Pancreas (tissue), 10 donors: ENCODE measurements around the gene NDST4. TPM values are rescaled to one million over a fixed set of nuclear protein-coding genes. Genes with fewer than 3 reads are reported as not detected.
"Not testable (repeated sequence)": the region's sequence is repeated elsewhere in the genome, so short reads cannot be mapped to it uniquely, and the experiment has no call there.

Source experiments
- ATAC-seq, 4 donors: fragments of 200-7000 bp; cut with Tn5 transposase; one replicate each; pipeline versions ENCODE4 v1.8.0 to v1.9.1; 2020; ENCODE audit warnings: mild to moderate bottlenecking in 4 of 4, moderate library complexity in 4 of 4
- DNase-seq, 6 donors: peaks; one replicate each; pipeline ENCODE4 v3.0.0-alpha.2; 2020
- FAIRE-seq: peaks from 2 replicates; lab custom pipeline; 2012; peaks lifted over from hg19 to GRCh38; lab: Jason Lieb, UNC
- H3K27ac ChIP-seq, 4 donors: fragments of 200-600 bp; sonication (generic); 1 replicate in 3 of 4; 2 replicates in 1 of 4; pipeline versions ENCODE4 v1.5.0 to v1.8.0; 2020
- H3K27me3 ChIP-seq, 4 donors: fragments of 200-600 bp; one replicate each; pipeline ENCODE4 v1.8.0; 2021
- H3K36me3 ChIP-seq, 3 donors: fragments of 200-600 bp; sonication (generic) in 1 of 3; one replicate each; pipeline versions ENCODE4 v1.5.0 to v1.8.0; 2020 to 2021
- H3K4me1 ChIP-seq, 3 donors: fragments of 200-600 bp; one replicate each; pipeline ENCODE4 v1.8.0; 2021
- H3K4me3 ChIP-seq, 4 donors: fragments of 200-600 bp; sonication (generic) in 2 of 4; one replicate each; pipeline versions ENCODE4 v1.5.0 to v1.8.0; 2020 to 2021
- H3K9me3 ChIP-seq, 4 donors: fragments of 200-600 bp; one replicate each; pipeline ENCODE4 v1.8.0; 2021
- WGBS, 2 donors: extraction: QIAGEN DNeasy Blood & Tissue Kit; methylation state at CpG; one replicate each; pipeline ENCODE4 v1.1.7; 2013; 5-methylcytosine and 5-hydroxymethylcytosine counted together
- intact Hi-C, 3 donors: fragments of 100-400 bp; cut with DNase I; formaldehyde crosslinking; loops; one replicate each; pipeline versions ENCODE4 v1.11.1 to v1.14.2; 2022
- polyA plus RNA-seq, 2 donors: library from polyadenylated mRNA; stranded (reverse); fragments of 200-250 nt; gene quantifications; one replicate each; pipeline ENCODE4 v1.2.3, GENCODE V29; 2013
- total RNA-seq, 6 donors: library from RNA; stranded (reverse); fragmentation: NEBNext Ultra II Directional in 4 of 6; extraction: Animal tissue kit (Norgen Biotek cat#: 25700) in 4 of 6; gene quantifications; one replicate each; pipeline versions ENCODE4 v1.2.1 to v1.2.4, GENCODE V29; 2021 to 2023
- TF ChIP-seq, protein P1 (sequence below), 4 donors: fragments of 200-600 bp; sonication (generic) in 3 of 4; IDR thresholded peaks; one replicate each; pipeline versions ENCODE4 v1.5.0 to v1.8.0; 2021; ENCODE audit warnings: antibody characterized with exemption in 4 of 4
- donor health status: healthy with polysubstance abuse.
- donor health status: DM: no; HTN: no; CAD: no; lungs with moderate emphysema.
- donor health status: DM: no; HTN: no; CAD: no.
- donor health status: control.
- donor health status: control.
- donor health status: Bipolar disorder and iron deficiency.
- donor health status: DM: yes; HTN: yes; CAD: no.
- donor health status: DM: no; HTN: no; CAD: no.
- donor health status: DM: no; HTN: no; CAD: no.
- donor health status: DM: yes; HTN: yes; CAD: no.

NDST4 gene
- total and polyA plus RNA-seq, 8 donors = not detected

DNA sequence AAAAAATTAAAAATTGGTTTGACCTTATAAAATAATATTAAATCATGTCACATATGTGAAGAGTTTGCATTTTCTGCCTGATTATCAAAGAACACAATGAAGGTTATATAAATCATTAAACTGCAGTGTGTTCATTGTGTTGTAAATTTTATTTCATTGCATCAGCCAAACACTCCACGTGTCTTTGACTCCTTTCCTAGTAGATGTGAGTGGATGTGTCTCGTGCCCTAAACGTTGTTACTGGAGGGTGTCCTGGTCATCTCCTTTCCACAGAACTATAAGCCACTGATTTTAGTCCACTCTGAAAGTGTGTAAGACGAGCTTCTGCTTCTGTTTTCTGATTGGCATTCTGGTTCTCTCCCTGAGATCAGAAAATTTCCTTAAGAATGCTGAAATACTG is 127.3 kb downstream of the NDST4 start:
- Histone ChIP-seq H3K9me3 (no peaks in the 10 kb centered on the region), H3K36me3 (no peaks in the 10 kb centered on the region), H3K27ac (no peak overlapping the region), H3K27me3 (no peaks in the 10 kb centered on the region), H3K4me1 (no peaks in the 10 kb centered on the region), H3K4me3 (no peak overlapping the region)
- ATAC-seq = no peak
- intact Hi-C loops = no loop called here
- TF ChIP-seq, protein P1, sequence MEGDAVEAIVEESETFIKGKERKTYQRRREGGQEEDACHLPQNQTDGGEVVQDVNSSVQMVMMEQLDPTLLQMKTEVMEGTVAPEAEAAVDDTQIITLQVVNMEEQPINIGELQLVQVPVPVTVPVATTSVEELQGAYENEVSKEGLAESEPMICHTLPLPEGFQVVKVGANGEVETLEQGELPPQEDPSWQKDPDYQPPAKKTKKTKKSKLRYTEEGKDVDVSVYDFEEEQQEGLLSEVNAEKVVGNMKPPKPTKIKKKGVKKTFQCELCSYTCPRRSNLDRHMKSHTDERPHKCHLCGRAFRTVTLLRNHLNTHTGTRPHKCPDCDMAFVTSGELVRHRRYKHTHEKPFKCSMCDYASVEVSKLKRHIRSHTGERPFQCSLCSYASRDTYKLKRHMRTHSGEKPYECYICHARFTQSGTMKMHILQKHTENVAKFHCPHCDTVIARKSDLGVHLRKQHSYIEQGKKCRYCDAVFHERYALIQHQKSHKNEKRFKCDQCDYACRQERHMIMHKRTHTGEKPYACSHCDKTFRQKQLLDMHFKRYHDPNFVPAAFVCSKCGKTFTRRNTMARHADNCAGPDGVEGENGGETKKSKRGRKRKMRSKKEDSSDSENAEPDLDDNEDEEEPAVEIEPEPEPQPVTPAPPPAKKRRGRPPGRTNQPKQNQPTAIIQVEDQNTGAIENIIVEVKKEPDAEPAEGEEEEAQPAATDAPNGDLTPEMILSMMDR (IDR thresholded peaks at IDR 0.05) = no peak
- 64 to 70% methylated on average over 4 of the region's 4 CpGs for WGBS, 2 donors
- FAIRE-seq = no peak
- DNase-seq = no peak

DNA sequence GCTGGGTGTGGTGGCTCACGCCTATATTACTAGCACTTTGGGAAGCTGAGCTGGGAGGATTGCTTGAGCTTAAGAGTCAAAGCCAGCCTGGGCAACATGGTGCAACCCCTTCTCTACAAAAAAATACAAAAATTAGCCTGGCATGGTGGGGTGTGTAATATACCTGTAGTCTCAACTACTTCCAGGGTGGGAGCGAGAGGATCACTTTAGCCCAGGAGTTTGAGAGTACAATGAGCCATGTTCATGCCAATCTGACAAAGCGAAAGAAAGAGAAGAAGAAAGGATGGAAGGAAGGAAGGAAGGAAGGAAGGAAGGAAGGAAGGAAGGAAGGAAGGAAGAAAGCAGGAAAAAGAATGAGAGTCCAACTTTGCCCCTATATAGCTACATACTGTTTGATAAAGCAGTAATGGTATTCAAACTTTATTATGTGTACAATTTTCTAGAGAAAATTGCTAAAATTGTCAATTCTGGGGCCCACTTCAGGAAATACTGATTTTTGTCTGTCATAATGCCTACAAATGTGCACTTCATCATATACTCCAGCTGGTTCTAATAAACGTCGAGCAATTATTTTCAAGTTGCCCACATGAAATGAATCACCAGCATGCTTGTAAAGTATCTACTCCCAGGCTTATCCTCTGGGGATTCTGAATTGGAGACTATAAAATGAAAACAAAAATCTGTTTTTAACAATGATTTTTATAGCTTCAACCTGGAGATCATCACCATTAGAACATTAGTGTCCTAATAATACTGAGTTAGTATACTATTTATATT is 132.3 kb downstream of the NDST4 start:
- no peak overlapping the region for H3K27ac ChIP-seq
- H3K36me3 ChIP-seq = no peaks in the 10 kb centered on the region
- peaks cover 5 to 17% (median 14%) of the 10 kb centered on the region in 3 donors for H3K4me1 ChIP-seq
- TF ChIP-seq, protein P1 (IDR thresholded peaks at IDR 0.05) = no peak
- DNase-seq (no peak), FAIRE-seq (no peak), ATAC-seq (no peak)
- 91 to 93% methylated on average over 5 of the region's 5 CpGs for WGBS, 2 donors
- H3K27me3 ChIP-seq = no peaks in the 10 kb centered on the region
- no peaks in the 10 kb centered on the region for H3K9me3 ChIP-seq
- intact Hi-C loops = no loop called here
- no peak overlapping the region for H3K4me3 ChIP-seq

DNA sequence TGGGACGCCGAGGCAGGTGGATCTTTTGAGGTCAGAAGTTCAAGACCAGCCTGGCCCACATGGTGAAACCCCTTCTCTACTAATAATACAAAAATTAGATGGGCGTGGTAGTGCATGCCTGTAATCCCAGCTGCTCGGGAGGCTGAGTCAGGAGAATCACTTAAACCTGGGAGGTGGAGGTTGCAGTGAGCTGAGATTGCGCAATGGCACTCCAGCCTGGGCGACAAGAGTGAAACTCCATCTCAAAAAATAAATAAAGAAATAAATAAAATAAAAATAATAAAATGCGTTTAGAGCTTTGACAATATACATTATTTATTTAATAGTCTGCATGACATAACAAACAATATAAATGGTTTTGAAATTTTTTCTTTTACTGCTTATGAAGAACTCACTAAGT is 133.0 kb downstream of the NDST4 start:
- H3K4me1 ChIP-seq = peaks cover 5 to 24% (median 18%) of the 10 kb centered on the region in 3 donors
- H3K4me3 ChIP-seq, ATAC-seq, H3K27ac ChIP-seq, H3K9me3 ChIP-seq, H3K27me3 ChIP-seq, intact Hi-C loops, FAIRE-seq, H3K36me3 ChIP-seq, DNase-seq: not testable (repeated sequence)
- WGBS, 2 donors = 87 to 90% methylated on average over 7 of the region's 7 CpGs

DNA sequence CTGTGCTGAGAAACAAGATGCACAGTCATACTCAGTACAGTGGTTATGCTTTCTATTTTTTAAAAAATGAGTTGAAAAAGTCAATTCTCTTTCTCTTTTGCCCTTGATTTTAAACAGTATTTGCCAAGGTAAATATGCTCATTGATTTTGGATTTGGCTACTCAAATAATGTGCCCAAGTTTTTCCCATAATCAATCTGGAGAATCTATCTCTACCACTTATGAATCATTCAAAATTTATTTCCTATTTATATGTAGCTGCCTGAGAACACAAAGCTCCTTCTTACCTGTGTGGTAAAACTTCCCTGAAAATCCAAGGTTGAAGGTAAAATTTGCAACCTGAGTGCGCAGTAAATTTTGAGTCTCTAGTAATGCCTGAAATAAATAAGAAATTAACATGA is 136.5 kb downstream of the NDST4 start:
- intact Hi-C loops = no loop called here
- peaks cover 5 to 26% (median 20%) of the 10 kb centered on the region in 3 donors for H3K4me1 ChIP-seq
- H3K9me3 ChIP-seq = no peaks in the 10 kb centered on the region
- H3K4me3 ChIP-seq = no peak overlapping the region
- FAIRE-seq = no peak
- TF ChIP-seq, protein P1 (IDR thresholded peaks at IDR 0.05) = no peak
- WGBS, 2 donors = 42 to 83% methylated on average over 1 of the region's 1 CpG
- no peaks in the 10 kb centered on the region for H3K36me3 ChIP-seq
- peak; percentile 27 to 74 (median 48) for ATAC-seq
- H3K27ac ChIP-seq = no peak overlapping the region
- no peaks in the 10 kb centered on the region for H3K27me3 ChIP-seq
- DNase-seq = no peak

DNA sequence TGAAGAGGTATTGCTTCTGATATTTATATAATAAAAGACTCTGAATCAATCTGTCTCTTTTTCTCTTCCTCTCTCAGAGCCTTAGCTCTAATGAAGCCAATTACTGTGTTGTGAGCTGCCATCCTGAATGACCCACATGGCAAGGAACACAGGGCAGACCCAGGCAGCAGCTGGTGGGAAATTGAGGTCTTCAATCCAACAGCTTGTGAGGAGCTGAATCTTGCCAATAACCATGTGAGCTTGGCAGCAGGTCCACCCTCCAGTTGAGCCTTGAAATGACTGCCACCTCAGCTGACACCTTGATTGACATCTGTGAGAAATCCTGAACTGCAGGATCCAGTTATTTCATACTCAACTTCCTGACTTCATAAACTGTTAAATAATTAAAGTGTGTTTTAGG is 149.4 kb downstream of the NDST4 start:
- intact Hi-C loops = no loop called here
- no peaks in the 10 kb centered on the region for H3K9me3 ChIP-seq
- ATAC-seq = no peak
- no peaks in the 10 kb centered on the region for H3K27me3 ChIP-seq
- no peak overlapping the region for H3K4me3 ChIP-seq
- H3K36me3 ChIP-seq = no peaks in the 10 kb centered on the region
- DNase-seq = no peak
- FAIRE-seq = no peak
- H3K4me1 ChIP-seq = no peaks in the 10 kb centered on the region
- TF ChIP-seq, protein P1 (IDR thresholded peaks at IDR 0.05) = no peak
- no peak overlapping the region for H3K27ac ChIP-seq
